GM19438 (cell line): ENCODE data around the gene LRPAP1.

Experiments
- ATAC-seq: cut with Tn5 transposase; IDR thresholded peaks from one replicate; pipeline ENCODE4 v1.9.1; 2021; ENCODE audit warnings: low read depth; ENCODE audit not compliant: unreplicated experiment

The LRPAP1 gene

DNA sequence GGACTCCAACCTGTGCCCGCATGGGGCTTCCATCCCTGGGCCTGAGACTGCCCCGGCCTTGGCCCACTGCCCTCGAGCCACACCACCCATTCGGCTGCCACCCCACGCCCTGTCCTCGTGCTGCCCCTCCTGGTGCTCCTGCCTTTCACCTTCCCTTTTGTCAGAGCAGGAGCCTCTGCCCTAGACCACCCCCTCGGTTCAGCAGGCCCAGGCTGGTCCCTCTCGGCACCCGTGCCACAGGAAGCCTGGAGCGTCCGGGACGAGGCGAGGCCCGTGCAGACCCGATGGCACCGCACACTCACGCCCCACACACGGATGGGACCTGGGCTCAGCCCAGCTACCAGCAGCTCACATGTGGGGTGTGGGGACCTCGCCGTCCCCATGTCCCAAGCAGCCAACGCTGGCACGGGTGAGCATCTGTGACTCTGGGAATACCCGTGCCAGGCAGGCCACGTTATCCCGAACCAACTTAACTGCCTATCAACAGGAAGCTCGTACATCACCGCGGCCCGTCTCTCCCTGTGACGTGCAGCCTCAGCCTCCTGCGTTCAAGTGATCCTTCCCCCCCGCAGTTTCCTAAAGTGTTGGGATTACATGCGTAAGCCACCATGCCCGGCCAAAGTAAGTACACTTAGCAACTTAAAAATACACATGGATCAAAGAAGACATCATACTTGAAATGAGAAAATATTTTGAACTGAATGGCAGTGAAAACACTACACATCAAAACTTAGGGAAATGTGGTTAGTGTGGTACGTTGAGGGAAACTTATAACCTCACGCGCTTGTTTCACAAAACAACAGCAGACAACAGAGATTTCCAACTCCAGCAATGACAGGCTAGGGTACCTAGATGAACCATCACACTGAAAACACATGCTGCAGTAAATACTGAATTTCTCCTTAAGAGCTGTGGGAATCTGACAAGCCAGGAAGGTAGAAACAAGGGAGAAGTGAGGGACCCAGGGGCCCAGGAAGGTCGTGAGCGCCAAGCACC is 29.0 kb downstream of the LRPAP1 start:
- no peak for ATAC-seq

DNA sequence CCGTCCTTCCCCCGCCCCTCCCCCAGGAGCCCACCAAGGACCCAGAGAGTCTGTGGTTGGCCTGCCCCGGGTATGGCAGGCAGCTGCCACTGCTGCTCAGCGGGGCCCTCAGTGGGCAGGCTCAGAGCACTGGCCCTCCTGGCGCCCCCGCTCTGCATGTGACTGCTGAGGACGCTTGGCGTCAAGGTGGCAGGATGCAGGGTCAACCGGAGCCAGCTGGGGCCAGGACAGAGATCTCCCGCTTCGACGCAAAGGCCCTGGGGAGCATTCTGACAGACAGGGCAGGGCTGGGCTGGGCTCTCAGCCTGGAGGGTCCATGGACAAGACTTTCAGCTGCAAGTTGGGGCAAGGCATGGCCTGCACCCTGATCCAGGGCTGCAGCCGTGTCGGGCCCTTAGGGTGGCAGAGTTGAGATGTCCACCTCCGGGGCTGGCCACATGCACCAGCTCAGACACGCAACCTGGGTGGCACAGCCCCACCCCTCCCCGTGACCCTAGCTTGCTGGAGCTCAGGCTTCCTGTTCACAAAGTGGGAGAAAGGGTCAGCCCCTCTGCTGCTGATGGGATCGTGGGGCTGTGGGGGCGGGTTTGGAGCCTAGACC is 30.3 kb downstream of the LRPAP1 start:
- ATAC-seq = no peak

DNA sequence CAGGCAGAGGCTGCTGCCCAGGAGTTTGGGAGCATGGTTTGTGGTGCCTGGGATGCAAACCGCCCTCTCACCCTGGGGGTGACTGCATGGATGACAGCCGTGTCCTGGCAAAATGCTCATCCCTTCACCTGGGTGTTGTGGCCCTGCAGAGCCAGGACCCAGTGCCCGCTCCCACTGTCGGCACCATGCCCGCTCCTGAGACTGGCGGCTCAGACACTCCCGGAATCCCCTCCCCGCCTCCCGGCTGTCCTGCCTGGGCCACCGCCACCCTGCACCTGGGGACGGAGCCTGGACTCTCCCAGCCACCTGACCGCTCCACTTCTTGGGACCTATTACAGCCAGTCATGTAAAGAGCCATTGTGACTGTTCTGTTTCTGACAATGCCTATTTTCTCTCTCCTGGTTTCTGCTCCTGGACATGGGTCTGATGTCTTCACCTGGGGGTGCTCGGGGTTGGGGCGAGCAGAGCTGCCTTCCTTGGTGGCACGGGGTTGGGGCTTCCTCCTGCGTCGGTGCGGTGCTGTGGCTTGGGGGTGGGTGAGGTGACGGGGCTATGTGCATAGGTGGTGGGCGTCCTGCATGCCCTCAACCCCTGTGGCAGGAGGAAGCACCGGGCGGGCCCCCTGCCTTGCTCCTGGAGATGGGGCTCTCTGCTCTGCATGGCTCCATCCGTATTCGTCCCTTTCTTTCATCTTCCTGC is 30.9 kb downstream of the LRPAP1 start:
- no peak for ATAC-seq

DNA sequence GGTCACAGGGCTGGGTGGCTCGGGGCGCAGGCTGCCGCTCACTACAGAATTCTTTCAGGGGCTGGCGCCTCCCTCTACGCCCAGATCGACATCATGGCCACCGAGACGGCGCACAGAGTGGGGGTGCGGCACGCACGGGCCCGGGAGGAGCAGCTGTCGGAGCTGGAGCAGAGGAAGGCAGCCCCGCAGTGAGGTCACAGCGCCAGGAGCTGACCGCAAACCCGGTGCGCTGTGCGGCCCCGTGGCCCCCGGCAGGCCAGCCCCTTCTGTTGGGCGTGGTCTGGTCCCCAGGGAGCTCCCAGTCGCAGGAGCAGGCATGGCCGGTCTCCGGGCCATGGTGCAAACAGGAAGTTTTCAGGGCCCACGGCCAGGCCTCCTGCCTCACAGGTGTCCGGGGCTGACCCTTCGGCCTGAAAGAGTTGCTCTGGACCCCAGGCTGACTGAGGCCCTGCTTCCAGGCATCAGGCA is 31.6 kb downstream of the LRPAP1 start:
- ATAC-seq = no peak

DNA sequence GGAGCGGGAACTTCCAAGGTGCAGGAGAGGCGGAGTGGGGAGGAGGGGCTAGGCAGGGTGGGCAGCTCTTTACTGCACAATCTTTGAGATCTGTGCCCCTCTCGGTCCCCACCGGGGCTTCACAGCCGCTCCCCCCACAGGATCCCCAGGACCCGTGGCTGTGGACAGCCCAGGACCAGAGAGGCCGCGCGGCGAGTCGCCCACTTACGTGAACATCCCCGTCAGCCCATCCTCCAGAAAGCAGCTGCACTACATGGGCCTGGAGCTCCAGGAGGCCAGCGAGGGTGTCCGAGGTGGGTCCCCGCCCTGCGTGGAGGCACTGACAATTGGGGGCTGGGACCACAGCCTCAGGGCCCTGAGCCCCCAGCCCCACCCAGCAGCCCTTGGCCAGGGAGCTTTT is 32.1 kb downstream of the LRPAP1 start:
- ATAC-seq = no peak

DNA sequence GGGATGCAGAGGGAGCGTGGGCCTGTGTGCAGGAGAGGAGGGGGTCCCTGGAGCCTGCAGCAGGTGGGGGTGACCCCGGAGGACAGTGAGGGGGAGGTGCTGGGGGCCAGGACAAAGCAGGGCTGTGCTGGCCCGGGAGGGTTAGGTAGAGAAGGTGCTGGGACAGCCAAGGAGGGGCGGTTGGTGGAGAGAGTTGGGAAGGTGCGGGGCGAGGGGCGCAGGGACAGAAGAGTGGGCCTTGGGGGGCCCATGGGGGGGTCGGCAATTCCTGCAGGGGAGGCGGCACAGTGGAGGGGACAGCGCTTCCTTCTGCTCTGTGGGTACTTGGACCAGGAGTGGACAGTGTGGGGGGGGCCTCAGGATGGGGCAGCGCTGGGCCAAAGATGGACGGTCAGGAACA is 32.5 kb downstream of the LRPAP1 start:
- ATAC-seq = no peak

DNA sequence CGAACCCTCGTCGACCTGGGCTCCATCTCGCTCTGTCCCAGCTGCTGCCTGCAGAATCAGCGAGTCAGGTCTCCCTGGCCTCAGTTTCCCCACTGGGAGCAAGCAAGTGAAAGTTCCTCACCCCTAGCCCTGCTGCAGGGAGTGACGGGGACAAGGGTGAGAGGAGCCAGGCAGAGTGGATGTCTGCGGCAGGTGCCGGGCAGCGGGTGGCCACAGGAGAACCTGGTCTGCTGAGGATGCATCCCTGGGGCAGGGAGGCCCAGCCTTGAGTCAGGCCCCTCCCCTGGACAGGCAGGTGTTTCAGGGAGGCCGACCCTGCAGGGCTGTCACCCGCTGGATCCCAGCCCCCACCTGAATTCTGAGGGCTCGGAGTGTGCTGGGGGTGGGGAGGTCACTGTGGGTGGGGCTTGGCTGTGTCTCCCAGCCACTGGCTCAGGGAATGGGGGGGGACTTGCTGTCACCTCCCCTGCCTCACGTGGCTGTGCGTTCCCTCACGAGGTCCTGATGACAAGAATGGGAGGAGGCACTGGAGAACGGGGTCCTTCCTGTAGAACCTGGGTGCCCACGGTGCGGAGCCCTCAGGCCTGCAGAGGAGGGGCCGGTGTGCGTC is 33.2 kb downstream of the LRPAP1 start:
- no peak for ATAC-seq

DNA sequence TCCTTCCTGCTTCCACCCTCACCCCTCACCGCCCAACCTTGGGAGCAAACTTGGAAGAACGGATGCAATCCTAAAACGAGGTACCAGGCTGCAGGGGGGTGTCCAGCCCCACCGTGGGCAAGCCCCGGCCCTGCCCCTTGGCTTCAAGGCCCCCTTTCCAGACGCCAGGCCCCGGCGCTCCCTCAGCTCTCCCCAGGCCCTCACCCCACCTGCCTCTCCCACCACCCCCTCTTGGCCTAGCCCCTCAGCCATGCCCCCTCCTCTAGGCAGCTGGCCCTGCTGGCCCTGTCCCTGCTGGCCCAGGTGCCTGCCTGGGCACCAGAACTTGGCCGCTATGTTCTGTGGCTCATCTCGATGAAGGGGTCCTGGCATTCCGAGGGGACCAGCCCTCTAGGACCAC is 33.8 kb downstream of the LRPAP1 start:
- no peak for ATAC-seq

DNA sequence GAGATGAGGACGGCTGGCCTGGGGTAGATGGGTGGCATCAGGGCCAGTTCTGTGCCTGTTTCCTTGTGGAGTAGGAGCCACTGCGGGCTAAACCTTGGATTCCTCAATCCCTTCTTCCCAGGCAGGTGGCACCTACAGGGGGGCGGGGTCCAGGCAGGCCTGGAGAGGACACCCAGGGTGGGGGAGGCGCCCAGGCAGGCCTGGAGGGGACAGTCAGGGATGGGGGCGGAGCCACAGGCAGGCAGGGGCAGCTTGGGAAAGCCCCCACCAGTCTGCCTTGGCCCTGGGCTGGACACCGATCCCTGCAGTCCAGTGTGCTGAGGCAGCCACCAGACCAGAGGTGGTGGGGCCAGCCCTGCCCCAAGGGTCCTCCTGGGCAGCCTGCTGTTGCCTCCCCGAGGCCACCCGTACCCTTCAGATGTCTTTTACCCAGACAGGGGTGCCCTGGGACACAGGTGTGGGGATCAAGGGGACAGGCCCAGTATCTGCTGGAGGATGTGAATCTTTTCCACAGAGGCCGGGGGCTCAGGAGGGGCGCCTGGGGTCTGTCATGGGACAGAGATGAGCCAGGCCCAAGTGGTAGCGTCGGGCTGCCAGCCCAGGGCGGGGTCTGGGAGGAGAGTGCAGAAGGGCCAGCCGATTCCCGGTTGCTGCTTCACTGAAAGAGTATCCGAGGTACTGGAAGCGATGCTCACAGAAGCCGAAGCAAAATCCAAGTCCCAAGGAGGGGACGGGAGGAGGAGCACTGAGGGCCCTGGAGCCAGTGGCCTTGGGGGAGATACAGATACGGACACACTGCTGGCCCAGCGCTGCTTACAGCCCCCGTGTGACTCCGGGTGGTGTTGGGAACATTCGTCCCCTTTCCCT is 34.5 kb downstream of the LRPAP1 start:
- no peak for ATAC-seq

DNA sequence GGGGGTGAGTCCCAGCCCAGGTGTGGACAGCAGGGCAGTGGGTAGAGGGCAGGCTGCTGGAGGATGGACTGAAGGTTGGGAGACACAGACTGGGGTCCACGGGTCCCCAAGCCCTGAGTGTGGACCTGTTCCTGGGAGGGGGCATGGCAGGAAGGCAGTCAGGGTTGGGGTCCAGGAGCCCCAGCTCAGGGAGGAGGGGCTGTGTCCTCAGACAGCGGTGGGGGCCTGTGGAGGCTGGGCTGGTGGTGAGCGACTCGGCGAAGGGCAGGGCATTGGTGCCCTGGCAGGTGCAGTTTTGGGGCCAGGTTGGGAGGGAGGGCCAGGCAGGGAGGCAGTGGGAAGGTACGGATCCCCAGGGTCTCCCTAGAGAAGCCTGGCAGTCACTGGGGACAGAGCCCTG is 35.1 kb downstream of the LRPAP1 start:
- no peak for ATAC-seq

DNA sequence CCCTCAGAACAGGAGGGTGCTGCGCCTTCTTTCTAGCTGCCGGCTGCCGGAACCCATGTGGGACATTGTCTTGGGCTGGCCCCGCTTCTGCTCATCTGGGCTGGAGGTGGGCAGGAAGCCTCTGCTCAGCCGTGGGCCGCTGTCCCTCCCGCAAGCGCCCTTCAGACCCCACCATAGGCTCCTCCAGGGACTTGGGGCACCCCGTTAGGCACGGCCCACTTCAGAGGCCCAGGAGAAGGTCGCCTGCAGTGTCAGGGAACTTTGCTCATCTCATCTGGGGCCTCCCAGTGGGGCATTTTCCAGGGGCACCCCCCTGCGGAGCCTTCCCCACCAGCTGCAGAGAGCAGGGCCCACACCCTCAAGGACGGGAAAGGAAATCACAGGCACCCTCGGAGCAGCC is 36.2 kb downstream of the LRPAP1 start:
- no peak for ATAC-seq

DNA sequence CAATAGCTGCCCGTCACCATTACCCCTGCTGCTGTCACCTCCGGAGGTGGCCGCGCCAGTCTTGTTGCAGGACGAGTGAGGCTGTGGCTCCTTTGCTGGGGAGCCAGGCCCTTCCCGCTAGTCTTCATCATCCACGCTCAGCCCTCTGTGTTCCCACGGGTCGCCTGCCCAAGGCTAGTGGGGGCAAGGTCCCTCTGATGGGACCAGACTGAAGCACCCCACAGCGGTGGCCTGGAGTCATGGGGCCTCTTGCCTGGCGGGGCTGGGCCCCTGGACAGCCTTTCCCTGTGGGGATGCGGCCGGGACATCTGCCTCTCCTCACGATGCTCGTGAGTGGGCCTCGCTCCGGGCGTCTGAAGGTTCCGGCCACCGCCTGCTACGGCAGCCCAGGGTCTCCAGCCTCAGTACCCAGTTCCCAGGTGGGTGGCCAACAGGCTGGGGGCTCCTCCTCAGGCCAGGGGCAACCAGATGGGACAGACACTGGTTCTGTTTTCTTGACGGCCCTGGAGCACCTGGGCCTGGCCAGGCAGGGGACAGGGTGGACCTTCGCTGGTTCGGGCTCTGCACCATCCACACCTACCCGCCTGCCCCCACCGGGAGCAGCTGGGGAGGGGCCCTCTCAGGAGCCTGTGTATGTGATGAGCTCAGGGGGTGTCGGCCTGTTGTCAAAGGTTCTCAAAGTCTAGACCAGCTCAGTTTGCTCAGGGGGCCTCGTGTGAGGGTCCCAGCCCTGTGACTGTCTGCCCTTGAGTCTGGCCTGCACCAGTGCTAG is 36.8 kb downstream of the LRPAP1 start:
- ATAC-seq = no peak

DNA sequence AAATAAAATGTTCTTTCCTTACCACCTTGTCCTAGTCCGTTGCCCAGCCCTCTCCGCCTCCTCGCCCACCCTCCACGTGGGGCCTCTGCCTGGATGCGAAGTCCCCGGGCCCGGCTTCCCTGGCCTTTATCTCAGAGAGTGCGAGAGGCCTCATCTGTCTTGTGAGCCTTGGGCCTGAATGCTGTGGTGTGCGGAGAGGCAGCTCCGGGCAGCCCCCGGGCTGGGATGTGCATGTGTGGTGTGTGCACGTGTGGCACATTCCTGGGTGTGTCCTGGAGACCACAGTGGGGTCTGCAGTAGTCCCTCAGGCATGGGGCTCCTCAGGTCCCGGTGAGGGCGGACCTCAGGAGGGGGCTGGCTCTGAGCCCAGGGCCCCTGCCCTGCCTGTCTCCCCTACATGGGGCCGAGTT is 37.8 kb downstream of the LRPAP1 start:
- ATAC-seq = no peak

DNA sequence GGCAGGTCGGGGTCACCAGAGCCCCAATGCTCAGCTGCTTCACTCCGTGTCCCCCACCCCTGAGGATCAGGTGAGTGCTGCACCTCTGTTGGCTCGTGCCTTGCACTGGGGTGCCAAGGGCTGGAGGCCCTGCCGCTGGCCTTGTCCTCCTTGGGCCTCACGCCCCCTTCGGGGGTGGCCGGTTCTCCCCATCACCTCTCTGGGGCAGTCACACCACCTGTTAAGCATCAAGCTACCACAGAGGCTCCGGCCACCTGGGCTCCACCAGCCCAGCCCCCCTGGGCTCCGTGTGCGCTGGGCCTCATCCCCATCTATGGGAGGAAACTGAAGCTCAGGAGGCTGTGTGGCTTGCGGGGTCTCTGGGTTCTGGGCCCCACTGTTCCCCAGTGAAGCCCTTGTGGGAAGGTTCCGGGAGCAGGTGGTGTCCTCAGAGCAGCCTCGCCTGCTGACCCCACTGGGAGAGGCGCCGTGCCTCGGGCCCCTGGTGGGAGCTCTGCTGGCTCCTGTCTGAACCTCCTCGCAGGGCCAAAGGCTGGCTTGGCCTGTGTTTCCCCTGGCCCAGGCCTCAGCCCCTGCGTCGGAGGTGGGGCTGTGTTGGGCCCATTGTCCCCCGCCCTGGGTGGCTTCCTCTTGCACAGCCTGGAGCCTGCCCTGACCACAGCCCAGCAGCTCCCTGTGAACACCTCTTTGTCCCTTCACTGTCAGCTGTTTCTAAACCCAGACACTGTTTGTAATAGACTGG is 38.3 kb downstream of the LRPAP1 start:
- no peak for ATAC-seq

DNA sequence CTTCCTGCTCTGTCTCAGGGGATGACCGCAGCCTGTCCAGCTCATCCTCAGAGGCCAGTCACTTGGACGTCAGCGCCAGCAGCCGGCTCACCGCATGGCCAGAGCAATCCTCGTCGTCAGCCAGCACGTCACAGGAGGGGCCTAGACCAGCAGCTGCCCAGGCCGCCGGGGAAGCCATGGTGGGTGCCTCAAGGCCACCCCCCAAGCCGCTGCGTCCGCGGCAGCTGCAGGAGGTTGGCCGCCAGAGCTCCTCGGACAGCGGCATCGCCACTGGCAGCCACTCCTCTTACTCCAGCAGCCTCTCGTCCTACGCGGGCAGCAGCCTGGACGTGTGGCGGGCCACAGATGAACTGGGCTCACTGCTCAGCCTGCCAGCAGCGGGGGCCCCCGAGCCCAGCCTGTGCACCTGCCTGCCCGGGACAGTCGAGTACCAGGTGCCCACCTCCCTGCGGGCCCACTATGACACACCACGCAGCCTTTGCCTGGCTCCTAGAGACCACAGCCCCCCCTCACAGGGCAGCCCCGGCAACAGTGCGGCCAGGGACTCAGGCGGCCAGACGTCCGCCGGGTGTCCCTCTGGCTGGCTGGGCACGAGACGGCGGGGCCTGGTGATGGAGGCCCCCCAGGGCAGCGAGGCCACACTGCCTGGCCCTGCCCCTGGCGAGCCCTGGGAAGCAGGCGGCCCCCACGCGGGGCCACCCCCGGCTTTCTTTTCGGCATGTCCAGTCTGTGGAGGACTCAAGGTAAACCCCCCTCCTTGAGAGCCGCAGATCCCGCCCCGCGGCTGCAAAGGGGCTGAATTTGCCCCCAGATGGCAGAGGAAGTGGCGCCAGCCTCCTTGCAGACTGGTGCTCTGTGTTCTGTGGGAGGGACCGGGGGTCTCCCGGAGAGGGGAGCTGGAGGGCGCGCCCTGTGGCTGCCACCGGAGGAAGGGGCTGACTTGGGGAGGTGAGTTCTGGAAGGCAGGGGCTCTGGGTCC is 39.2 kb downstream of the LRPAP1 start:
- no peak for ATAC-seq

DNA sequence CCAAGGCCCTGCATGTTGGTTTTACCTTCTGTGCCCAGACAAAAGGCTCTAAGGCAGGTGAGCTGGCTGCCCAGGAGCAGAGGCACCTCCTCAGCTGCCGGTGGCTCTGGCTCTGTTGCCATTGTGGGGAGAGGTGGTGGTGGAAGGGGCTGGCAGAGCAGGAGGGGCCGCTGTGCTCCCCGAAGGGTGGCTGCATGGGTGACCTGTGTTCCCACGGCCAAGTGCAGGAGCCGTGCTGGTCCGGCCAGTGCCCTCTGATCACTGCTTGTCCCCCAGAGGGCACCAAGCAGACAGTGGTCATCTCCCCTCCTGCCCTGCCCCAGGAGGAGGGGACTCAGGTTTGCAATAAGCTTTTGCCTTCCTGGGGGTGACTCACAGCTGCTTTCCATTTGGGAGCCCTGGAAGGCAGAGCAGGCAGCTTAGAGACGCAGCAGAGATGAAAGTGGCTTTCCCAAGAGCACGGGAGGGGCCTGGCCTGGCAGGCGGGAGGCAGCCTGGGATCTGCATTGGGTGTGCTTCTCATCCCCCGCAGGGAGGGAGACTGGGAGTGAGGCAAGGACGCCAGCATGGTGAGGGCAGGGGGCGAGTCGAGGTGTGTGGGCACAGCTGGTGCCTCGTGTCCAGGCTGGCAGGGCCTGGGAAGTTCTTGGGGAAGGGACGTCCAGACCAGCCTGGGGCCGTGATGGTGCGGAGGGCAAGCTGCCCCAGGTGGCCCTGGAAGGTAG is 40.4 kb downstream of the LRPAP1 start:
- ATAC-seq = no peak
